Smooth muscle cell (in vitro differentiated cells): ENCODE measurements around the gene UQCRC1. TPM values are rescaled to one million over a fixed set of nuclear protein-coding genes. Genes with fewer than 3 reads are reported as not detected.

Experiments used
- DNase-seq: peaks from one replicate; lab custom pipeline; 2025; ENCODE audit not compliant: unreplicated experiment; lab: John Stamatoyannopoulos, UW
- H2AFZ ChIP-seq: fragments of 200-600 bp; sonication (generic); 2 replicates; pipeline ENCODE4 v1.6.0; 2016; ENCODE audit warnings: antibody characterized with exemption, low read depth, mild to moderate bottlenecking
- H3F3A ChIP-seq: fragments of 200-600 bp; sonication (generic); 2 replicates; pipeline ENCODE4 v1.6.0; 2017; ENCODE audit warnings: antibody characterized with exemption, low read depth
- H3K27ac ChIP-seq: fragments of 200-600 bp; sonication (generic); 2 replicates; pipeline ENCODE4 v1.5.1; 2016; ENCODE audit warnings: low read depth, mild to moderate bottlenecking
- H3K27me3 ChIP-seq: fragments of 200-600 bp; sonication (generic); 2 replicates; pipeline ENCODE4 v1.6.1; 2016; ENCODE audit warnings: low read depth, mild to moderate bottlenecking
- H3K36me3 ChIP-seq: fragments of 200-600 bp; sonication (generic); 2 replicates; pipeline ENCODE4 v1.5.1; 2016; ENCODE audit warnings: low read depth
- H3K4me1 ChIP-seq: fragments of 200-600 bp; sonication (generic); 2 replicates; pipeline ENCODE4 v1.5.1; 2016; ENCODE audit warnings: low read depth
- H3K4me2 ChIP-seq: fragments of 200-600 bp; sonication (generic); 2 replicates; pipeline ENCODE4 v1.6.0; 2016; ENCODE audit warnings: mild to moderate bottlenecking
- H3K4me3 ChIP-seq: fragments of 200-600 bp; sonication (generic); 2 replicates; pipeline ENCODE4 v1.5.1; 2016; ENCODE audit warnings: mild to moderate bottlenecking
- H3K79me2 ChIP-seq: fragments of 200-600 bp; sonication (generic); 2 replicates; pipeline ENCODE4 v1.6.0; 2016; ENCODE audit warnings: low read depth, mild to moderate bottlenecking
- H3K9ac ChIP-seq: fragments of 200-600 bp; sonication (generic); 2 replicates; pipeline ENCODE4 v1.6.0; 2016; ENCODE audit warnings: low read depth
- H3K9me3 ChIP-seq: fragments of 200-600 bp; sonication (generic); replicated peaks from 2 replicates; pipeline ENCODE4 v1.5.1; 2016; ENCODE audit warnings: low read depth
- H4K20me1 ChIP-seq: fragments of 200-600 bp; sonication (generic); 2 replicates; pipeline ENCODE4 v1.6.0; 2016; ENCODE audit warnings: low read depth
- CTCF ChIP-seq: fragments of 200-600 bp; sonication (generic); IDR thresholded peaks from 2 replicates; pipeline ENCODE4 v1.5.1; 2017; ENCODE audit warnings: borderline replicate concordance, mild to moderate bottlenecking, antibody characterized with exemption; ENCODE audit not compliant: insufficient read depth, poor library complexity, severe bottlenecking
- WGBS: methylation state at CpG from one replicate; pipeline ENCODE4 v1.1.7; 2016; ENCODE audit warnings: low lambda C conversion rate; 5-methylcytosine and 5-hydroxymethylcytosine counted together
- polyA plus RNA-seq: library from polyadenylated mRNA; unstranded; fragments of >200 nt; fragmentation: Nextera tagmentation; extraction: Ambion mirVana; gene quantifications from 2 replicates; pipeline ENCODE4 v1.2.1, GENCODE V29; 2016
- total RNA-seq: library from RNA; depleted of rRNA; stranded (reverse); fragments of >200 nt; gene quantifications from 2 replicates; pipeline ENCODE4 v1.2.3, GENCODE V29; 2014

UQCRC1 gene
- total and polyA plus RNA-seq, 2 experiments from 2014 or later, result 206 to 425 TPM

- no peaks in the 10 kb centered on the region for H4K20me1 ChIP-seq
- H2AFZ ChIP-seq, result no peak overlapping the region
- no peak overlapping the region for H3K27ac ChIP-seq
- H3K4me1 ChIP-seq, result no peaks in the 10 kb centered on the region
- no peak overlapping the region for H3K4me3 ChIP-seq
- H3K9me3 ChIP-seq, result no peaks in the 10 kb centered on the region
- DNase-seq, result no peak
- H3F3A ChIP-seq, result no peaks in the 10 kb centered on the region
- no peaks in the 10 kb centered on the region for H3K79me2 ChIP-seq
- H3K27me3 ChIP-seq, result no peaks in the 10 kb centered on the region
- TF ChIP-seq CTCF, result no peak
- 97% methylated on average over 16 of the region's 17 CpGs for WGBS
- H3K9ac ChIP-seq, result no peak overlapping the region
- no peak overlapping the region for H3K4me2 ChIP-seq
- H3K36me3 ChIP-seq, result peaks cover 3% of the 10 kb centered on the region
Measured at GRCh38 chr3:48575366-48575765, 34.1 kb downstream of the UQCRC1 start.

GRCh38 chr3:48573973-48574585 lies 35.4 kb downstream of the UQCRC1 start:
- H3F3A ChIP-seq, result no peaks in the 10 kb centered on the region
- H3K79me2 ChIP-seq, result no peaks in the 10 kb centered on the region
- no peak overlapping the region for H3K9ac ChIP-seq
- H2AFZ ChIP-seq, result no peak overlapping the region
- no peak overlapping the region for H3K4me3 ChIP-seq
- H3K36me3 ChIP-seq, result peaks cover 3% of the 10 kb centered on the region
- no peak for DNase-seq
- no peaks in the 10 kb centered on the region for H3K4me1 ChIP-seq
- TF ChIP-seq CTCF, result no peak
- 96% methylated on average over 10 of the region's 10 CpGs for WGBS
- H3K9me3 ChIP-seq, result no peaks in the 10 kb centered on the region
- no peaks in the 10 kb centered on the region for H4K20me1 ChIP-seq
- H3K4me2 ChIP-seq, result no peak overlapping the region
- H3K27me3 ChIP-seq, result no peaks in the 10 kb centered on the region
- H3K27ac ChIP-seq, result no peak overlapping the region

GRCh38 chr3:48572517-48572916 lies 36.9 kb downstream of the UQCRC1 start:
- no peak overlapping the region for H3K9ac ChIP-seq
- no peaks in the 10 kb centered on the region for H3K9me3 ChIP-seq
- no peaks in the 10 kb centered on the region for H3K4me1 ChIP-seq
- no peaks in the 10 kb centered on the region for H3K79me2 ChIP-seq
- WGBS, result 92% methylated on average over 6 of the region's 7 CpGs
- no peaks in the 10 kb centered on the region for H4K20me1 ChIP-seq
- H3K4me2 ChIP-seq, result no peak overlapping the region
- H3K27me3 ChIP-seq, result no peaks in the 10 kb centered on the region
- no peak overlapping the region for H3K4me3 ChIP-seq
- H3K36me3 ChIP-seq, result peaks cover 3% of the 10 kb centered on the region
- no peaks in the 10 kb centered on the region for H3F3A ChIP-seq
- H3K27ac ChIP-seq, result no peak overlapping the region
- DNase-seq, result no peak
- TF ChIP-seq CTCF, result no peak
- H2AFZ ChIP-seq, result no peak overlapping the region

GRCh38 chr3:48571938-48572337 lies 37.5 kb downstream of the UQCRC1 start:
- no peaks in the 10 kb centered on the region for H3K79me2 ChIP-seq
- no peak overlapping the region for H3K27ac ChIP-seq
- DNase-seq, result no peak
- H4K20me1 ChIP-seq, result no peaks in the 10 kb centered on the region
- no peaks in the 10 kb centered on the region for H3F3A ChIP-seq
- 96% methylated on average over 12 of the region's 12 CpGs for WGBS
- no peak for TF ChIP-seq CTCF
- no peak overlapping the region for H3K4me3 ChIP-seq
- H2AFZ ChIP-seq, result no peak overlapping the region
- H3K9ac ChIP-seq, result no peak overlapping the region
- no peaks in the 10 kb centered on the region for H3K36me3 ChIP-seq
- no peaks in the 10 kb centered on the region for H3K27me3 ChIP-seq
- H3K9me3 ChIP-seq, result no peaks in the 10 kb centered on the region
- no peak overlapping the region for H3K4me2 ChIP-seq
- no peaks in the 10 kb centered on the region for H3K4me1 ChIP-seq
